CD8-positive, alpha-beta memory T cell (primary cell): ENCODE measurements around the gene PIK3C2B. TPM values are rescaled to one million over a fixed set of nuclear protein-coding genes. Genes with fewer than 3 reads are reported as not detected.
"Not testable (repeated sequence)": the region's sequence is repeated elsewhere in the genome, so short reads cannot be mapped to it uniquely, and the experiment has no call there.

Source experiments
- CTCF ChIA-PET: fragments of 350-600 bp; sonication (Branson Sonifier 250); formaldehyde crosslinking; loops from one replicate; lab custom pipeline; 2021; ENCODE audit warnings: antibody characterized with exemption; lab: Charles Lee
- POLR2A ChIA-PET: fragments of 350-600 bp; sonication (Branson Sonifier 250); formaldehyde crosslinking; loops from one replicate; lab custom pipeline; 2021; ENCODE audit warnings: antibody characterized with exemption; lab: Charles Lee
- DNase-seq, 5 donors: peaks; one replicate each; pipeline versions ENCODE4 v3.0.0 to v3.0.0-alpha.2; 2020 to 2022; ENCODE audit warnings: mixed read lengths in 1 of 5
- H3K27ac ChIP-seq: one replicate; pipeline ENCODE4 v1.7.0; 2013; ENCODE audit warnings: low read depth, mild to moderate bottlenecking, low read length, moderate library complexity
- H3K27me3 ChIP-seq: 2 replicates; pipeline ENCODE4 v1.7.0; 2013; ENCODE audit warnings: low read length, mild to moderate bottlenecking; ENCODE audit not compliant: insufficient read depth, poor library complexity, severe bottlenecking
- H3K36me3 ChIP-seq: 2 replicates; pipeline ENCODE4 v1.7.0; 2013; ENCODE audit warnings: mild to moderate bottlenecking, low read length, moderate library complexity; ENCODE audit not compliant: insufficient read depth
- H3K4me1 ChIP-seq: 2 replicates; pipeline ENCODE4 v1.7.0; 2013; ENCODE audit warnings: mild to moderate bottlenecking, low read length, moderate library complexity; ENCODE audit not compliant: insufficient read depth
- H3K4me3 ChIP-seq: 2 replicates; pipeline ENCODE4 v1.7.0; 2013; ENCODE audit warnings: mild to moderate bottlenecking, low read length
- H3K9me3 ChIP-seq: 2 replicates; pipeline ENCODE4 v1.7.0; 2013; ENCODE audit warnings: mild to moderate bottlenecking, low read length
- H3K27ac Mint-ChIP-seq, 8 donors: one replicate each; pipeline ENCODE4 v1.8.0; 2020 to 2021; ENCODE audit warnings: mixed read lengths in 8 of 8, mild to moderate bottlenecking in 6 of 8, inconsistent platforms in 3 of 8, moderate library complexity in 3 of 8
- H3K27me3 Mint-ChIP-seq, 2 donors: one replicate each; pipeline ENCODE4 v1.8.0; 2020 to 2021; ENCODE audit warnings: mixed read lengths in 2 of 2, mild to moderate bottlenecking in 1 of 2, moderate library complexity in 1 of 2
- H3K36me3 Mint-ChIP-seq, 3 donors: one replicate each; pipeline ENCODE4 v1.8.0; 2020 to 2021; ENCODE audit warnings: mixed read lengths in 3 of 3, inconsistent platforms in 1 of 3, mild to moderate bottlenecking in 1 of 3
- H3K4me1 Mint-ChIP-seq, 3 donors: one replicate each; pipeline ENCODE4 v1.8.0; 2020 to 2021; ENCODE audit warnings: mixed read lengths in 3 of 3, inconsistent platforms in 1 of 3, mild to moderate bottlenecking in 1 of 3
- H3K4me3 Mint-ChIP-seq, 7 donors: one replicate each; pipeline ENCODE4 v1.8.0; 2020 to 2021; ENCODE audit warnings: mixed read lengths in 7 of 7, mild to moderate bottlenecking in 6 of 7, moderate library complexity in 4 of 7, inconsistent platforms in 2 of 7
- H3K9me3 Mint-ChIP-seq, 5 donors: one replicate each; pipeline ENCODE4 v1.8.0; 2020 to 2022; ENCODE audit warnings: mixed read lengths in 5 of 5, mild to moderate bottlenecking in 3 of 5, moderate library complexity in 2 of 5, inconsistent platforms in 1 of 5
- polyA plus RNA-seq: library from polyadenylated mRNA; unstranded; fragments of 300-500 nt; fragmentation: Illumina TruSeq; gene quantifications from one replicate; pipeline ENCODE4 v1.2.3, GENCODE V29; 2021
- total RNA-seq, 2 experiments: library from RNA; stranded (reverse); gene quantifications; one replicate each; pipeline ENCODE4 v1.2.3, GENCODE V29; 2021

PIK3C2B gene
- total and polyA plus RNA-seq, 3 experiments from 2014 or later, result 2.9 to 19.6 (median 19.4) TPM

DNA sequence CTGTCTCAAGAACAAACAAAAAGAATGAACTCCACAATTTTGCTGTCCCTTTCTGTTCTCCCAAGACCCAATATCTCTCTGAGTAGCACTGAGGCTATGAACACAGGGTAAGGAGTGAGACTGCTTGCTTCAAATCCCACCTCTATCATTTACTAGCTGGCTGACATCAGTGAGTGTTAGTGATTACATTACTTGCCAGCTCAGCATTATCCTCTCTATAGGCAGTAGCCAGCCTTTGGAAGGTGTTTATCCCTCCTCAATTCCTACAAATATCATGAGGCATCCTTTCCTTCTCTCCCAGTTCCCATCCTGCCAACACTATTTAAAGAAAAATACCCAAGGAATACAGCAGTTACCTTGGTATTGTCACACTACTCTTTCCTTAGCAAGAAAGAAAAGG, 3.0 kb downstream of the PIK3C2B start:
- H3K4me3 ChIP-seq, result no peak overlapping the region
- Mint-ChIP-seq H3K4me1 (peaks cover 53 to 77% (median 73%) of the 10 kb centered on the region in 3 donors), H3K27ac (peak overlapping the region in 7 of 8 donors; percentile 18 to 97 (median 85)), H3K27me3 (no peaks in the 10 kb centered on the region), H3K36me3 (peaks cover 0 to 22% (median 9%) of the 10 kb centered on the region in 3 donors), H3K9me3 (no peaks in the 10 kb centered on the region), H3K4me3 (peak overlapping the region in 3 of 7 donors; percentile 33 to 96 (median 85))
- DNase-seq, result no peak
- H3K4me1 ChIP-seq, result peaks cover 30% of the 10 kb centered on the region
- no peaks in the 10 kb centered on the region for H3K36me3 ChIP-seq
- H3K27ac ChIP-seq, result no peak overlapping the region
- POLR2A ChIA-PET, result no interaction called here
- CTCF ChIA-PET, result interaction anchor here (1.1 to 18.2 kb wide), 6 partner anchors 10 to 93 kb away, joined by 3 to 496 read pairs (median 26); no protein-coding TSS in a partner anchor
- no peaks in the 10 kb centered on the region for H3K9me3 ChIP-seq
- H3K27me3 ChIP-seq, result no peaks in the 10 kb centered on the region

DNA sequence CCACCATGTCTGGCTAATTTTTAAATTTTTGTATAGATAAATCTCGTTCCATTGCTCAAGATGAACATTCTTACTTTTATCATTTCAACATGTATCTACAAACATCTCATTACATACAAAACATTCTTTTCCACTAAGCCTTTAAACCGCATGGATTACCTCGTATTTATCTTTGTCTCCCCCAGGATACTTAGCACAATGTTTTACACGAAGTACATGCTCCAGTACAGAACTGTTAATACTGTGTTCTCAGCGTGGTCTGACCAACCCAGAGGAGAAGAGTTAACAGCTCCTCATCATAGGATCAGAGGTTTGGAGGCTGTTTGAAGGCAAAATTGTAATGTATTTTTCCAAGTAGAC, 7.4 kb downstream of the PIK3C2B start:
- POLR2A ChIA-PET, result no interaction called here
- peaks cover 0 to 21% (median 20%) of the 10 kb centered on the region in 3 donors for H3K36me3 Mint-ChIP-seq
- H3K4me3 ChIP-seq, result no peak overlapping the region

DNA sequence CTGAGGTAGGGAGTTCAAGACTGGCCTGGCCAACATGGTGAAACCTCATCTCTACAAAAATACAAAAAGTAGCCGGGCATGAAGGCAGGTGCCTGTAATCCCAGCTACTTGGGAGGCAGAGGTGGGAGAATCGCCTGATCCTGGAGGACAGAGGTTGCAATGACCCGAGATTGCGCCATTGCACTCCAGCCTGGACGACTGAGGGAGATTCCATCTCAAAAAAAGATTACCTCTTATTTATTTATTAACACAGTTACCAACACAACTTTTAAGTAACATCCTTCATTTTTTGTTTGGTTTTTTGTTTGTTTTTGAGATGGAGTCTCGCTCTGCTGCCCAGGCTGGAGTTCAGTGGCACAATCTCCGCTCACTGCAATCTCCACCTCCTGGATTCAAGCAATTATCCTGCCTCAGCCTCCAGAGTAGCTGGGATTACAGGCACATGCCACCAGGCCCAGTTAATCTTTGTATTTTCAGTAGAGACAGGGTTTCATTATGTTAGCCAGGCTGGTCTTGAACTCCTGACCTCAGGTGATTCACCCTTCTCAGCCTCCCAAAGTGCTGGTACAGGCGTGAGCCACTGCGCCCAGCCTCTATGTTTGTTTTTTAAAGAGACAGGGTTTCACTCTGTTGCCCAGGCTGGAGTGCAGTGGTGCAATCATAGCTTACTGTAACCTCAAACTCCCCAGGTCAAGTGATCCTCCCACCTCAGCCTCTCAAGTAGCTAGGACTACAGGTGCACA, 7.9 kb downstream of the PIK3C2B start:
- H3K4me3 ChIP-seq, DNase-seq, H3K27me3 ChIP-seq, H3K9me3 ChIP-seq, H3K9me3 Mint-ChIP-seq, H3K27ac ChIP-seq, H3K27me3 Mint-ChIP-seq, H3K36me3 ChIP-seq, H3K4me3 Mint-ChIP-seq, POLR2A ChIA-PET, H3K4me1 ChIP-seq: not testable (repeated sequence)
- CTCF ChIA-PET, result interaction anchor here (0.7 to 2.9 kb wide), 9 partner anchors 8 to 1689 kb away, joined by 3 to 13 read pairs (median 6); partner anchors contain the start of gene PIK3C2B
- H3K27ac Mint-ChIP-seq, result peak overlapping the region in 1 of 8 donors; percentile 14
- peaks cover 0 to 21% (median 20%) of the 10 kb centered on the region in 3 donors for H3K36me3 Mint-ChIP-seq
- H3K4me1 Mint-ChIP-seq, result peaks cover 34 to 66% (median 65%) of the 10 kb centered on the region in 3 donors

More for the DNA sequence above, 7.4 kb downstream of the PIK3C2B start:
- no peaks in the 10 kb centered on the region for H3K27me3 ChIP-seq
- no peak overlapping the region for H3K27ac ChIP-seq
- Mint-ChIP-seq H3K27ac (peak overlapping the region in 2 of 8 donors; percentile 45 to 51), H3K9me3 (no peaks in the 10 kb centered on the region), H3K27me3 (no peaks in the 10 kb centered on the region), H3K4me3 (no peak overlapping the region), H3K4me1 (peaks cover 38 to 71% (median 66%) of the 10 kb centered on the region in 3 donors)
- H3K36me3 ChIP-seq, result no peaks in the 10 kb centered on the region
- peaks cover 10% of the 10 kb centered on the region for H3K4me1 ChIP-seq
- CTCF ChIA-PET, result interaction anchor here (1.2 to 2.8 kb wide), 4 partner anchors 14 to 56 kb away, joined by 3 to 13 read pairs (median 7); no protein-coding TSS in a partner anchor
- H3K9me3 ChIP-seq, result no peaks in the 10 kb centered on the region
- no peak for DNase-seq

DNA sequence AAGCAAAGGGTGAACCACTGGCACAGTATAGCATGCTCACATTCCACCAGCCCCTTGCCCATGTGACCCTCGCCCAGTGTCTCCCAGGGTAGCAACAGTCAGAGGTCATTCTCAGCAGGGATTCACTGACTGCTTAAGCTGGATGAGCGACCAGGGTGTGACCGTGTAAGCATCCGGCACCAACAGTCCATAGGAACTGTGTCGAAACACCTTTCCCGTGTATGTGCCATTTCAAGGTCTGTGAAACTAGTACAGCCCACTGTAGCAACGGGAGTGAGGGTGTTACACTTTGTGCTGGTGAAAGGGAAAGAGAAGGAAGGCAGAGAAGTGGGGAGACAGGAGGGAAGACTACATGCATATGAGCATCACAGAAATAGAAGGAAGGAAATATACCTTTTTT, 10.8 kb downstream of the PIK3C2B start:
- peaks cover 0 to 17% (median 13%) of the 10 kb centered on the region in 3 donors for H3K36me3 Mint-ChIP-seq
- Histone ChIP-seq H3K27ac (no peak overlapping the region), H3K27me3 (no peaks in the 10 kb centered on the region), H3K4me3 (no peak overlapping the region), H3K9me3 (no peaks in the 10 kb centered on the region), H3K36me3 (no peaks in the 10 kb centered on the region), H3K4me1 (peaks cover 25% of the 10 kb centered on the region)
- H3K4me3 Mint-ChIP-seq, result no peak overlapping the region
- no peaks in the 10 kb centered on the region for H3K9me3 Mint-ChIP-seq
- H3K4me1 Mint-ChIP-seq, result peaks cover 42 to 73% (median 72%) of the 10 kb centered on the region in 3 donors
- H3K27me3 Mint-ChIP-seq, result no peaks in the 10 kb centered on the region
- DNase-seq, result no peak
- peak overlapping the region in 1 of 8 donors; percentile 36 for H3K27ac Mint-ChIP-seq
- ChIA-PET POLR2A (no interaction called here), CTCF (interaction anchor here (2.9 kb wide), 1 partner anchor 37 kb away, joined by 10 read pairs; no protein-coding TSS in a partner anchor)

DNA sequence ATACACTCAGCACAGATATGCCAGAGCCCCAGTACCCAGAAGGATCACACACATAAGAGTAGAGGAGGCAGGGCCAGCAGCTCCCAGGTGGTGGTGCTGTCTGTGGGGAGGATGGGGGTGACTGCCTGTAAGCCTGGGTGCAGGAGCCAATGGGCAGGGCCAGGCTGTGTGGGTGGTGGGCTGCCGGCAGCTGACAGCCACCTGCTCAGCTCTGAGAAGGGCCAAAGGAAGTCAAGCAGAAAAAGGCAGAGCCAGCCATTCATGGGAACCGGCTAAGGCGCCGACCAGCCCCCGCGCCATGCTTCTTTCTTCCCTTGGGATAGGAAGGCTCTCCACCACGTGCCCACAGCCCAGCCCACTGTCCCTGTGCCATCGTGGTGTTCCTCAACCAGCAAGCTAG, 14.1 kb downstream of the PIK3C2B start:
- no peaks in the 10 kb centered on the region for H3K27me3 ChIP-seq
- ChIA-PET POLR2A (no interaction called here), CTCF (interaction anchor here (0.9 to 4.7 kb wide), 4 partner anchors 13 to 49 kb away, joined by 3 to 16 read pairs (median 8); partner anchors contain the start of gene PIK3C2B)
- DNase-seq, result no peak
- Mint-ChIP-seq H3K4me1 (peaks cover 56 to 85% (median 84%) of the 10 kb centered on the region in 3 donors), H3K4me3 (peak overlapping the region in 3 of 7 donors; percentile 22 to 54 (median 24)), H3K27ac (peak overlapping the region in 5 of 8 donors; percentile 29 to 63 (median 58)), H3K9me3 (no peaks in the 10 kb centered on the region), H3K36me3 (peaks cover 0 to 12% (median 11%) of the 10 kb centered on the region in 3 donors), H3K27me3 (no peaks in the 10 kb centered on the region)
- H3K27ac ChIP-seq, result no peak overlapping the region
- no peak overlapping the region for H3K4me3 ChIP-seq
- no peaks in the 10 kb centered on the region for H3K9me3 ChIP-seq
- no peaks in the 10 kb centered on the region for H3K36me3 ChIP-seq
- H3K4me1 ChIP-seq, result peaks cover 34% of the 10 kb centered on the region

DNA sequence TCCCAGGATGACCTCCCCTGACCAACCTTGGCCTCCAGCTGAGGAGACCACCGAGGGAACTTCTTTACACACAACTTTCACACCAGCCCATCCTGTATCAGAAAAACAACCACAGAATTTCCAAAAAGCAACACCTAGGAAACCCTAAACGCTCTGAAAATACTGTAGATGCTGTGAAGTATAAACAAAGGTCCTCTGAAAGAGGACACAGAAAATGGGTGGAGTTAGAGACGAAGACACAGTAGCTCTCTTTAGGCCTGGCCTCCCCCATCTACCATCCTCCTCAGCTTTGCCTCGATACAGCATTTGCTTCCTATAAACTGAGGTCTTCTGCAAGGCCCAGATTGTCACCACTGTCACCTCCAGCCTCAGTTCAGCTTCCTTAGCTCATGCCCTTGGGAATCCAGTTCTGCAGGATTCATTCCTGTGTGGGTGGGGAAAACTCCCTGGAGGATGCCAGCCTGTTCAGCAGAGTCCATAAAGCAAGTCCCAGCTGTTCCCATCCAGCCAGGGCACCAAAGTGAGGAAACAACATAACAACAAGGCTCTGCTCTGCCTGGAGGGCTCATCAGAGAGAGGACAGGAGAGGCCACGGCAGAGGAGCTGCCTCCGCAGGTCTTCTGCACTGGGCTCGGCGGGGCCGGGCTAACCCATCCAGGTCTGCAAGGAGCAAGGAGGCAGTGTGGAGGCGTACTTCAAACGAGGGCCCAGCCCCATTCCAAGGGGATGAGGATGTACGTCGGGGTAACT, 15.0 kb downstream of the PIK3C2B start:
- H3K4me3 Mint-ChIP-seq, result peak overlapping the region in 2 of 7 donors; percentile 20 to 60
- H3K27me3 Mint-ChIP-seq, result no peaks in the 10 kb centered on the region
- peaks cover 37% of the 10 kb centered on the region for H3K4me1 ChIP-seq
- CTCF ChIA-PET, result interaction anchor here (0.8 to 4.7 kb wide), 6 partner anchors 14 to 116 kb away, joined by 3 to 16 read pairs (median 6); partner anchors contain the start of gene PIK3C2B
- peaks cover 0 to 10% (median 8%) of the 10 kb centered on the region in 3 donors for H3K36me3 Mint-ChIP-seq
- H3K9me3 ChIP-seq, result no peaks in the 10 kb centered on the region
- POLR2A ChIA-PET, result interaction anchor here (1.3 kb wide), 1 partner anchor 14 kb away, joined by 4 read pairs; no protein-coding TSS in a partner anchor
- no peaks in the 10 kb centered on the region for H3K36me3 ChIP-seq
- H3K27ac Mint-ChIP-seq, result peak overlapping the region; percentile 48 to 91 (median 78)
- no peaks in the 10 kb centered on the region for H3K9me3 Mint-ChIP-seq
- H3K4me3 ChIP-seq, result no peak overlapping the region
- no peaks in the 10 kb centered on the region for H3K27me3 ChIP-seq
- H3K4me1 Mint-ChIP-seq, result peaks cover 59 to 87% (median 85%) of the 10 kb centered on the region in 3 donors
- H3K27ac ChIP-seq, result no peak overlapping the region
- DNase-seq, result no peak

DNA sequence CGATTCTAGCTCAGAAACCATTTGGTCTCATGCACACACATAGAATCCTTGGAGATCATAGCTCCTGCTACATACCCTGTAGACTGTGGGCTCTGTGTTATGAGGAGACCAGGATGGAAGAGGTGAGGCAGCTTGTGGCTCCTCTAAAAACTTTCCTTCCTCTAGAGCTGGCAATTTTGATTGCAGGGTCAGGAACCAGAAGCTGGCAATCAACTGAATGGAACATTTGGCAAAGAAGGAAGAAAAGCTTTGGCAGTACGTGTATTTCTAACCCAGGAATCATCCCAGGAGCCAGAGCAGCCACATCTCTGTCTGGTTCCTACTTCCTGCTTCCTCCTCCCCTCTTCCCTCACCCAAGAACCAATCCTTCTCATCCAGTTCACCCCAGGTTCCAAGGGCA, 15.7 kb downstream of the PIK3C2B start:
- ChIA-PET CTCF (interaction anchor here (0.8 to 4.7 kb wide), 6 partner anchors 15 to 115 kb away, joined by 3 to 16 read pairs (median 6); partner anchors contain the start of gene PIK3C2B), POLR2A (interaction anchor here (1.3 kb wide), 1 partner anchor 14 kb away, joined by 4 read pairs; no protein-coding TSS in a partner anchor)
- DNase-seq, result no peak
- Mint-ChIP-seq H3K36me3 (peaks cover 0 to 14% (median 8%) of the 10 kb centered on the region in 3 donors), H3K27ac (peak overlapping the region in 7 of 8 donors; percentile 48 to 91 (median 79)), H3K27me3 (no peaks in the 10 kb centered on the region), H3K4me3 (peak overlapping the region in 2 of 7 donors; percentile 30 to 35), H3K4me1 (peaks cover 61 to 90% (median 86%) of the 10 kb centered on the region in 3 donors), H3K9me3 (no peaks in the 10 kb centered on the region)
- H3K4me1 ChIP-seq, result peaks cover 37% of the 10 kb centered on the region
- H3K27me3 ChIP-seq, result no peaks in the 10 kb centered on the region
- no peaks in the 10 kb centered on the region for H3K9me3 ChIP-seq
- no peak overlapping the region for H3K27ac ChIP-seq
- H3K4me3 ChIP-seq, result no peak overlapping the region
- H3K36me3 ChIP-seq, result no peaks in the 10 kb centered on the region
